DND-41 (cell line): ENCODE results near the gene CACNA1I.

Experiments
- EZH2 ChIP-seq: IDR thresholded peaks from 3 replicates; pipeline ENCODE4 v1.6.1; 2012; ENCODE audit warnings: borderline replicate concordance, low read depth, mild to moderate bottlenecking, moderate library complexity, low read length, inconsistent platforms; ENCODE audit not compliant: severe bottlenecking
- TF ChIP-seq, protein P1 (sequence below): IDR thresholded peaks from 2 replicates; pipeline ENCODE4 v1.5.1; 2012; ENCODE audit warnings: borderline replicate concordance, low read length, moderate library complexity, mild to moderate bottlenecking; ENCODE audit not compliant: poor library complexity, severe bottlenecking; ENCODE audit errors: extremely low read depth

DNA sequence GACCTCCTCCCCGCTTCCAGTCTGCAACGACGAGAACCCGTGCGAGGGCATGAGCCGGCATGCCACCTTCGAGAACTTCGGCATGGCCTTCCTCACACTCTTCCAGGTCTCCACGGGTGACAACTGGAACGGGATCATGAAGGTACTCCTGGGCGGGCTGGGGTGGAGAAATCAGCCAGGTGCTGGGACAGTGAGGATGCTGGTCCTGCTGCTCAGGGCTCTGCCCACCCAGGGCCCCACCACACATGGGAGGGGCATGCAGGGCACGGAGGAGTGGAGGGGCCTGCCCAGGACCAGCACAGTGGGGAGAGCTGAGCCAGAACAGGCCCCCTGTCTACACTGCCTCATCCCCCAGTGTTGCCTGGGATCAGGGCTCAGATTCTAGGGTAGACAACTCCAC is 107.4 kb downstream of the CACNA1I start:
- TF ChIP-seq, protein P1, sequence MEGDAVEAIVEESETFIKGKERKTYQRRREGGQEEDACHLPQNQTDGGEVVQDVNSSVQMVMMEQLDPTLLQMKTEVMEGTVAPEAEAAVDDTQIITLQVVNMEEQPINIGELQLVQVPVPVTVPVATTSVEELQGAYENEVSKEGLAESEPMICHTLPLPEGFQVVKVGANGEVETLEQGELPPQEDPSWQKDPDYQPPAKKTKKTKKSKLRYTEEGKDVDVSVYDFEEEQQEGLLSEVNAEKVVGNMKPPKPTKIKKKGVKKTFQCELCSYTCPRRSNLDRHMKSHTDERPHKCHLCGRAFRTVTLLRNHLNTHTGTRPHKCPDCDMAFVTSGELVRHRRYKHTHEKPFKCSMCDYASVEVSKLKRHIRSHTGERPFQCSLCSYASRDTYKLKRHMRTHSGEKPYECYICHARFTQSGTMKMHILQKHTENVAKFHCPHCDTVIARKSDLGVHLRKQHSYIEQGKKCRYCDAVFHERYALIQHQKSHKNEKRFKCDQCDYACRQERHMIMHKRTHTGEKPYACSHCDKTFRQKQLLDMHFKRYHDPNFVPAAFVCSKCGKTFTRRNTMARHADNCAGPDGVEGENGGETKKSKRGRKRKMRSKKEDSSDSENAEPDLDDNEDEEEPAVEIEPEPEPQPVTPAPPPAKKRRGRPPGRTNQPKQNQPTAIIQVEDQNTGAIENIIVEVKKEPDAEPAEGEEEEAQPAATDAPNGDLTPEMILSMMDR = no peak
- no peak for TF ChIP-seq EZH2
